B cell (primary cell): ENCODE measurements around the gene KCNC1. TPM values are rescaled to one million over a fixed set of nuclear protein-coding genes. Genes with fewer than 3 reads are reported as not detected.

Source experiments
- ATAC-seq: fragments of 200-7000 bp; cut with Tn5 transposase; one replicate; pipeline ENCODE4 v1.10.0; 2021; ENCODE audit warnings: low read depth, mild to moderate bottlenecking, moderate number of reproducible peaks, moderate library complexity
- CTCF ChIA-PET: fragments of 350-600 bp; sonication (Branson Sonifier 250); formaldehyde crosslinking; loops from one replicate; lab custom pipeline; 2021; ENCODE audit warnings: antibody characterized with exemption, inconsistent platforms; lab: Charles Lee
- POLR2A ChIA-PET: fragments of 350-600 bp; sonication (Branson Sonifier 250); formaldehyde crosslinking; loops from one replicate; lab custom pipeline; 2021; ENCODE audit warnings: antibody characterized with exemption; lab: Charles Lee
- DNase-seq: peaks from one replicate; pipeline ENCODE4 v3.0.0; 2013
- H2AFZ ChIP-seq: 2 replicates; pipeline ENCODE4 v1.6.1; 2012; ENCODE audit warnings: mild to moderate bottlenecking, low read depth, low read length; ENCODE audit not compliant: insufficient read depth, poor library complexity, severe bottlenecking
- H3K27ac ChIP-seq, 2 donors: 1 replicate in 1 of 2; 2 replicates in 1 of 2; pipeline ENCODE4 v1.5.1; 2012 to 2013; ENCODE audit warnings: low read length in 2 of 2, mild to moderate bottlenecking in 2 of 2, moderate library complexity in 1 of 2
- H3K27me3 ChIP-seq, 4 experiments: fragments of 200-600 bp in 1 of 4; sonication (generic) in 1 of 4; replicated peaks in 1 of 4; 1 replicate in 2 of 4; 2 replicates in 2 of 4; pipeline versions ENCODE4 v1.6.1 to v1.7.0; 2013 to 2016; ENCODE audit warnings: low read length in 3 of 4, mild to moderate bottlenecking in 2 of 4, mixed read lengths in 1 of 4, moderate library complexity in 1 of 4; ENCODE audit not compliant: insufficient read depth in 4 of 4, control insufficient read depth in 3 of 4; ENCODE audit errors: control extremely low read depth in 1 of 4
- H3K36me3 ChIP-seq, 2 experiments: replicated peaks in 1 of 2; 1 replicate in 1 of 2; 2 replicates in 1 of 2; pipeline versions ENCODE4 v1.6.1 to v1.7.1; 2013; ENCODE audit warnings: low read length in 1 of 2; ENCODE audit not compliant: insufficient read depth in 2 of 2, control insufficient read depth in 1 of 2; ENCODE audit errors: control extremely low read depth in 1 of 2, extremely low read depth in 1 of 2
- H3K4me1 ChIP-seq, 2 donors: fragments of 200-600 bp in 1 of 2; sonication (generic) in 1 of 2; 1 replicate in 1 of 2; 2 replicates in 1 of 2; pipeline versions ENCODE4 v1.5.1 to v1.6.1; 2013 to 2017; ENCODE audit warnings: low read length in 2 of 2; ENCODE audit not compliant: control insufficient read depth in 2 of 2, insufficient read depth in 2 of 2
- H3K4me2 ChIP-seq: replicated peaks from 2 replicates; pipeline ENCODE3; 2012; ENCODE audit warnings: mild to moderate bottlenecking, low read depth, low read length; ENCODE audit not compliant: poor library complexity, severe bottlenecking
- H3K4me3 ChIP-seq, 5 experiments: fragments of 200-600 bp in 1 of 5; sonication (generic) in 1 of 5; 1 replicate in 3 of 5; 2 replicates in 2 of 5; pipeline versions ENCODE4 v1.5.1 to v1.7.0; 2011 to 2016; ENCODE audit warnings: low read length in 4 of 5, mild to moderate bottlenecking in 4 of 5, low read depth in 2 of 5, control low read depth in 1 of 5, moderate library complexity in 1 of 5; ENCODE audit not compliant: insufficient read depth in 1 of 5; ENCODE audit errors: control extremely low read depth in 1 of 5, extremely low read depth in 1 of 5
- H3K79me2 ChIP-seq: fragments of 200-600 bp; sonication (generic); one replicate; pipeline ENCODE4 v1.6.0; 2016; ENCODE audit warnings: low read length; ENCODE audit not compliant: control insufficient read depth, insufficient read depth
- H3K9ac ChIP-seq: fragments of 200-600 bp; sonication (generic); 2 replicates; pipeline ENCODE4 v1.6.1; 2017; ENCODE audit warnings: mild to moderate bottlenecking, low read length, moderate library complexity
- H3K9me3 ChIP-seq, 3 donors: one replicate each; pipeline versions ENCODE4 v1.6.1 to v1.7.1; 2013; ENCODE audit warnings: low read length in 2 of 3; ENCODE audit not compliant: control insufficient read depth in 2 of 3, insufficient read depth in 1 of 3; ENCODE audit errors: control extremely low read depth in 1 of 3
- H4K20me1 ChIP-seq: 2 replicates; pipeline ENCODE4 v1.6.0; 2012; ENCODE audit warnings: mild to moderate bottlenecking, low read length; ENCODE audit not compliant: insufficient read depth, control insufficient read depth, poor library complexity, severe bottlenecking
- H3K27ac Mint-ChIP-seq: one replicate; pipeline ENCODE4 v1.8.0; 2021; ENCODE audit warnings: mixed read lengths
- H3K27me3 Mint-ChIP-seq: one replicate; pipeline ENCODE4 v1.8.0; 2021; ENCODE audit warnings: mixed read lengths
- H3K4me1 Mint-ChIP-seq: one replicate; pipeline ENCODE4 v1.8.0; 2021; ENCODE audit warnings: mixed read lengths
- H3K4me3 Mint-ChIP-seq: one replicate; pipeline ENCODE4 v1.8.0; 2021; ENCODE audit warnings: mixed read lengths
- H3K9me3 Mint-ChIP-seq: one replicate; pipeline ENCODE4 v1.8.0; 2022; ENCODE audit warnings: mixed read lengths; ENCODE audit not compliant: insufficient read depth
- EZH2 ChIP-seq: IDR thresholded peaks from 2 replicates; pipeline ENCODE4 v1.6.1; 2012; ENCODE audit warnings: borderline replicate concordance, low read depth, mild to moderate bottlenecking, moderate library complexity, low read length; ENCODE audit not compliant: insufficient read depth, poor library complexity, severe bottlenecking
- WGBS: methylation state at CpG from one replicate; pipeline ENCODE4 v1.1.5; 2013; ENCODE audit warnings: missing lambda C conversion rate; ENCODE audit not compliant: insufficient coverage; 5-methylcytosine and 5-hydroxymethylcytosine counted together
- intact Hi-C: fragments of 100-400 bp; cut with micrococcal nuclease; formaldehyde crosslinking; loops from one replicate; pipeline ENCODE4 v1.10.0; 2022
- polyA plus RNA-seq: library from polyadenylated mRNA; depleted of rRNA; stranded (reverse); fragments of >200 nt; gene quantifications from 2 replicates; pipeline ENCODE4 v1.2.3, GENCODE V29; 2012
- total RNA-seq, 2 donors: library from RNA; stranded (reverse); fragments of 120-200 nt in 1 of 2; gene quantifications; 1 replicate in 1 of 2; 2 replicates in 1 of 2; pipeline versions ENCODE4 v1.2.3 to v1.2.4, GENCODE V29; 2013 to 2022
- TF ChIP-seq, protein P1 (sequence below): fragments of 200-600 bp; IDR thresholded peaks from one replicate; pipeline ENCODE4 v1.8.0; 2022; ENCODE audit warnings: antibody characterized with exemption, mild to moderate bottlenecking

KCNC1 gene
- total and polyA plus RNA-seq, 2 donors (not counting 1 experiment from before 2014, with no cell fraction given), result not detected

DNA sequence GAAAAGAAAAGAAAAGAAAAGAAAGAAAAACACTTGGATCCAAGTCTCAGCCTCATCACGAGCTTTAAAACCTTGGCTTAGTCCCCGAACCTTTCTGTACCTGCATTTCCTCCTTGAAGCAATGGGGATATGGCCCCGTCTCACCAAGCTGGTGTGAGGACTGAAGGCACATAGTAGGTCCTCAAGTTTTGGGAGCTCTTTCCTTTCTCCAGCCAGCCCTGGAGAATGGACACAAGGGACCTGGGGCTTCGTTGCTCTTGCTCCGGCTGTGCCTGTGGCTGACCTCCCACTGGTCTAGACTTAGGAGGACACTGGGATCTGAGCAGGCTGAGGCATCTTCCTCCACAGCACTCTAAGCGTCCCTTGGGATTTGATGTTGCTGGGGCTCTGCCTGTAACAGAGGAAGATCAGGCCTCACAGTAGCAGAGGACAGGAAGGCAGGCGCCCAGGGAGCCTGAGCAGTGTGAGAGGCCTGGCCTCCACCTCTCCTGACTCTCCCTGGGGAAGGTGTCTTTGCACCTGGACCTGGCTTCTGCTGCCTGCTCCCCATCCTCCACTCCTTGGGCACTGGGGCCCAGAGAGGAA, 32.8 kb downstream of the KCNC1 start:
- no peak overlapping the region for H3K27ac ChIP-seq
- intact Hi-C loops, result no loop called here
- WGBS, result 66% methylated on average over 7 of the region's 7 CpGs

DNA sequence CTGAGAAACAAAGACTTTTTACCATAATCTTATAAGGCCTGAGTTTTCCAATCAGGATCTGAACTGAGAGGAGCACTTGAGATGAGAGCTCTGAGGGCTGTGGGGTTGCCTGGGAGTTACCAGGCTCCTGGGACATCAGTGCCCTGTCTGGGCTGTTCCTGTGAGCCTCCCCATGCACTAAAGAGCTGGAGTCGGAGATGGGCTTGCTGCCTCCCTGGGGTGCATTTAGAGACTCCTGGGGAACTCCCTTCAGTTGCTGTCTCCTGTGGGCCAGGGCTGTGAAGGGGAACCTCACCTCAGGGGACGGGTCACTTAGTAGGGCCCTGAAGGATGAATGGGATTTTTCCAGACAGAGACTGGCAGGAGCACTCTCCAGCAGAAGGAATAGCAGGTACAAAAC, 33.3 kb downstream of the KCNC1 start:
- TF ChIP-seq, protein P1, sequence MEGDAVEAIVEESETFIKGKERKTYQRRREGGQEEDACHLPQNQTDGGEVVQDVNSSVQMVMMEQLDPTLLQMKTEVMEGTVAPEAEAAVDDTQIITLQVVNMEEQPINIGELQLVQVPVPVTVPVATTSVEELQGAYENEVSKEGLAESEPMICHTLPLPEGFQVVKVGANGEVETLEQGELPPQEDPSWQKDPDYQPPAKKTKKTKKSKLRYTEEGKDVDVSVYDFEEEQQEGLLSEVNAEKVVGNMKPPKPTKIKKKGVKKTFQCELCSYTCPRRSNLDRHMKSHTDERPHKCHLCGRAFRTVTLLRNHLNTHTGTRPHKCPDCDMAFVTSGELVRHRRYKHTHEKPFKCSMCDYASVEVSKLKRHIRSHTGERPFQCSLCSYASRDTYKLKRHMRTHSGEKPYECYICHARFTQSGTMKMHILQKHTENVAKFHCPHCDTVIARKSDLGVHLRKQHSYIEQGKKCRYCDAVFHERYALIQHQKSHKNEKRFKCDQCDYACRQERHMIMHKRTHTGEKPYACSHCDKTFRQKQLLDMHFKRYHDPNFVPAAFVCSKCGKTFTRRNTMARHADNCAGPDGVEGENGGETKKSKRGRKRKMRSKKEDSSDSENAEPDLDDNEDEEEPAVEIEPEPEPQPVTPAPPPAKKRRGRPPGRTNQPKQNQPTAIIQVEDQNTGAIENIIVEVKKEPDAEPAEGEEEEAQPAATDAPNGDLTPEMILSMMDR, result no peak
- no peak for TF ChIP-seq EZH2
- Histone ChIP-seq H3K36me3 (no peaks in the 10 kb centered on the region), H4K20me1 (no peaks in the 10 kb centered on the region), H3K79me2 (no peaks in the 10 kb centered on the region), H3K9ac (no peak overlapping the region), H3K27ac (no peak overlapping the region), H3K4me2 (no peak overlapping the region), H3K4me3 (no peak overlapping the region), H2AFZ (no peak overlapping the region), H3K9me3 (peaks cover 0 to 4% (median 0%) of the 10 kb centered on the region in 3 donors), H3K27me3 (no peaks in the 10 kb centered on the region), H3K4me1 (no peaks in the 10 kb centered on the region)
- DNase-seq (no peak), ATAC-seq (no peak)
- intact Hi-C loops, result no loop called here
- no peak overlapping the region for H3K4me3 Mint-ChIP-seq
- POLR2A ChIA-PET, result no interaction called here
- peaks cover 10% of the 10 kb centered on the region for H3K27me3 Mint-ChIP-seq
- CTCF ChIA-PET, result no interaction called here
- H3K27ac Mint-ChIP-seq, result no peak overlapping the region
- 49% methylated on average over 2 of the region's 2 CpGs for WGBS
- H3K9me3 Mint-ChIP-seq, result no peaks in the 10 kb centered on the region
- H3K4me1 Mint-ChIP-seq, result no peaks in the 10 kb centered on the region

More for the DNA sequence above, 32.8 kb downstream of the KCNC1 start:
- ChIA-PET POLR2A (no interaction called here), CTCF (no interaction called here)
- Mint-ChIP-seq H3K4me3 (no peak overlapping the region), H3K4me1 (no peaks in the 10 kb centered on the region), H3K9me3 (no peaks in the 10 kb centered on the region), H3K27me3 (peaks cover 13% of the 10 kb centered on the region), H3K27ac (no peak overlapping the region)
- Histone ChIP-seq H3K4me3 (no peak overlapping the region), H3K9ac (no peak overlapping the region), H3K36me3 (no peaks in the 10 kb centered on the region), H2AFZ (no peak overlapping the region), H3K4me1 (no peaks in the 10 kb centered on the region), H3K79me2 (no peaks in the 10 kb centered on the region), H4K20me1 (no peaks in the 10 kb centered on the region), H3K27me3 (no peaks in the 10 kb centered on the region), H3K9me3 (peaks cover 0 to 4% (median 0%) of the 10 kb centered on the region in 3 donors), H3K4me2 (no peak overlapping the region)
- TF ChIP-seq EZH2, result no peak
- TF ChIP-seq, protein P1, result no peak
- DNase-seq, result no peak
- no peak for ATAC-seq
